Stimulated activated CD8-positive, alpha-beta memory T cell treated with anti-CD3 and anti-CD28 coated beads, Interleukin-7, amount 100 ng/mL, for 24 hours (primary cell): ENCODE data around the gene CDH10.

Experiments used
- DNase-seq: peaks from one replicate; pipeline ENCODE4 v3.0.0-alpha.2; 2020; ENCODE audit warnings: low read depth

CDH10 gene

DNA sequence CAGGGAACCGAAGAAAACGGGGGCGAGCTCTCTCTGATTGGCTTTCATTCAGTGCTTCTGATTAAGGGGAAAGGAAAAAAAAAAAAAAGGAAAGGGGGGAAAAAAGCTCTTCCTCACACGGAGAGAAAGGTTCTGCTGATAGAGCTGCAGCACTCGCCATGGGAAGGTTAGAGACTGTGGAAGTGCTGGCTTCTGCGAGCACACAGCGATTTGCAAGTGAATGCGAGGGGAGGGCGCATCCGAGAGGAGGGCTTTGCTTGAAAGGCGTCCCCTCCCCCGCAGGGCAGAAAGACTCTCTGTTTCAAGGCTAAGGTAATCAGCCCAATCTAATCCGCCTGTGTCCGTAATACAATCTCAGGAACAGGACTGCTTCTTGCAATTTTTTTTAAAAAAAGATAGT is at the start of gene CDH10:
Gene CDH10, minus strand, starts transcription at position 218 of the 400 bp plus-strand sequence. CDS start 51,488 bp downstream, outside the sequence.
- DNase-seq, result no peak

DNA sequence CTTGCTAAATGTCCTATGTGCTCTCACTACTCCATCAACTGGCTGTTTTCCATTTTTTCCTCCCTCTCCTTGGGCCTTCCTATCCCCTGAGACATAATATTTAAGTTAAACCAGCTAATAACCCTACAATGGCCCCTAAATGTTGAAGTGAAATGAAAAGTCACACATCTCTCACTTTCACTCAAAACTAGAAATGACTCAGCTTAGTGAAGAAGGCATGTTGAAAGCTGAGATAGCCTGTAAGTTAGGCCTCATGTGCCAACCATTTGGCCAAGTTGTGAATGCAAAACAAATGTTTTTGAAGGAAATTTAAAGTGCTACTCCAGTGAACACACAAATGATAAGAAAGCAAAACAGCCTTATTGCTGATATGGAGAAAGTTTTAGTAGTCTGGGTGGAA is 48.8 kb upstream of the CDH10 start:
- DNase-seq, result no peak

DNA sequence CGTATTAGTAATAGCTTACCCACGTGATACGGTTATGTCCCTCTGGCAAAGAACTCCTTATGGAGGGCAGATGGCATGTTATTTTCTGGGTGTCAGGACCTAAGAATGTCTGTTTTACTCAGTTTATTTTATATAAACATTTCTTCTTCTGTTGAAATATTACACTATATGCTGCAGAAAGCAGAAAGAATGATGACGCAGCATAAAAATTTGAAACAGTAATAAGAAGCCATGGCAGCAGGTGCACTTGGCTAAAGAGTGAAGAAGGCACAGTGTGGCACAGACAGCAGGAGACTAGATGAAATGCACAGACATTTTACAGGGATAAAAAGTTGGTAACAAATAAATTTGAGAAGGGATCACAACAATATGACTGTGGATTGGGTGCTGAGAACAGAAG is 46.3 kb upstream of the CDH10 start:
- DNase-seq, result no peak

DNA sequence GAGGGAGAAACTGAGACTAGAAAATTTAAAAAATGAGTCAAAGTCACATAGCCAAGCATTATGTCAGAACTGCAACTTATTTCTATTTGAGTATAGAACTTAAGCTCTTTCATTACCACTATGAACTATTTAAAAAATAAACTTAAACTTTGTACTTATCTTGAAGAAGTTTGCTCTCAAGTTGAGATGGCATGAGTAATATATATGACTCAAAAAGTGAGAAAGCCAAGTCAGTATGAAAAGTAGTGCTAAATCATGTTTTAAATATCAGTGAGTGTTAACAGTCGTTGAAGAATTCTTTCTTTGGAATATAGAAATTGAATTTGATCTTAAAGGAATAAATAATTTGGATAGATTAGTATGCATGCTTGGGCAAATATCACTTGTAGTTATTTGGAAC is 36.3 kb upstream of the CDH10 start:
- DNase-seq, result no peak

DNA sequence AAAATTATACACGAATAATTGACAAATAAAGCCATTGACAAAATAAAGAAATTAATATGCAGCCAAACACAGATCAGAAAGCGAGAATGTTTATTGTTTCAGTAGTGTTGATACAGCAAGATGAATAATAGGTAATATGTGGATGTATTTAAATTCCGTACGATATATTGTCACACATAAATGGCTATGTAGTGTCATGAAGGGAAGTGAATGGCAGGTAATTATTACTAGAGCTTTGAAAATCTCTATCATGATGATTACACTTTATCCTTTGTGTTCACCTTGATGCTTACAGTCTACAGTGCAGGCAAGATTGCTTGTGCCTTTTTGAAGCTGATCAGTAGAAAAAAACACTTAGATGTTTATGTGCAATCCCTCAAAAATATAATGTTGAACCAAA is 23.3 kb upstream of the CDH10 start:
- DNase-seq, result no peak

DNA sequence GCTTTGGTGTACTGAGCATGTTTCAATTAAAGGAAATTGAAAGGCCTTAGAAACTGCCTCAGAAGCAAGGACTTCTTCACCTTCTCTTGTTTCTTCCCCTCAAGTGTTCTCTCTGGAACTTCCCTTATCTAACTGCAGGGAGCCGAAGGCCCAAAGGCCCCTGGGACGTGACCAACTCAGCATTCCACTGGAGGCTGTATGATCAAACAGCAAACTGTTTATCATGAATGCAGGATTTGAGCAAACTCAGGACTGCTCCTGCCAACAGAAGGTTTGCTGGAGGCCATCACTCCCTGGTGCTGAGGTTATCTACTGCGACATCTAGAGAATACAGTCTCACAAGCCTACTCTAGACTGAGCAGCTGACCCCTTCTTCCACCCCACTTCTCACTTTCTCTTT is 4.8 kb upstream of the CDH10 start:
- DNase-seq, result no peak

DNA sequence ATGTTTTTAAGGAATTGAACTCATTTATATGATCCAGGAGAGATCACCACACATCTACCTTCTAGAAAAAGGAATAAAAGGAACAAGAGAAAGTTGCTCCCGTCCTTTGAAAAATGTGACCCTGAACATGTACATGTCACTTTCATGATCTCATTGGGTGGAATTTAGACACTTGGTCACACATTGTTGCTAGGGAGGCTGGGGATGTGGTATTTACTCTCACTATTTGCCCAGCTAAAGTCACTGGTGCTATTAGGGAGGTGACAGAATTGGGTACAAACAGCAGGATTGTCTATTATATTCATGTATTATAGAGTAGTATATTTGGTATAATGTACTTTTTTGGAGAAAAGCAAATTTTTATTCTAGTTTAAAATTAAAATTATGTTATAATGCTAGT is 2.1 kb upstream of the CDH10 start:
- DNase-seq, result no peak

DNA sequence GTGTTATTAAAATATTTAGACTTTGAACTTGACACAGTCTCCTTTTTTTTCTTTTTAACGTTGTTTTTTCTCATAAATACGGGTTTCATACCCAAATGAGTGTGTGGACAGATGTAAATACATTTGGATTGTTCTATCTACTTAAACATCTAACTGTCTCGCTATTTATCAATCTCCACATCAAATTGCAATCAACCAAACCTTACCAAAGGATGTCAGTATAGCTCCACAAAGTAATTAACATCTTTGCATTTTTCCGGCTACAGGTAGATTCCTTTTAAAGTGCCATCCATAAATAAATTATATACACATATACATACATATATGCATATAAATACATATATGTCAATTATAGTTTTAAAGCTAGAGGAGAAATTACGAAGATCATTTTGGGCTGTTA is 705 bp upstream of the CDH10 start:
- no peak for DNase-seq

DNA sequence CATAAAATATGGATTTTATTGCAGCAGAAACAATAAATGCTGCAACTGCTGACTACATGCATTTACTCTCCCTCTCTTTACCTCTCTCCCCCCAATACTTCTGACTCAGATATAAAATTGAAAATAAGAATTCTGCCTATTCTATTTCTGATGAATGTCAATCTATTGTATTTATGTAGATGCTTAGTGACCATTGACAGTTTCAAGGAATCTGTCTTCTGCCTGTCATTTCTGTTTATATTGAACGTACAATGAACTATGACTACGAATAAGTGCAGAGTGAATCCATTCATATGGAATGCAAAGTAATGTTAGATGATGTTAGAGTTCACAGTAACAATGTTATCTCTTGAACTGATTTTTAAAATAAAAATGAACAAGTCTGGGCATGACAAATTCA is 898 bp downstream of the CDH10 start:
- no peak for DNase-seq

DNA sequence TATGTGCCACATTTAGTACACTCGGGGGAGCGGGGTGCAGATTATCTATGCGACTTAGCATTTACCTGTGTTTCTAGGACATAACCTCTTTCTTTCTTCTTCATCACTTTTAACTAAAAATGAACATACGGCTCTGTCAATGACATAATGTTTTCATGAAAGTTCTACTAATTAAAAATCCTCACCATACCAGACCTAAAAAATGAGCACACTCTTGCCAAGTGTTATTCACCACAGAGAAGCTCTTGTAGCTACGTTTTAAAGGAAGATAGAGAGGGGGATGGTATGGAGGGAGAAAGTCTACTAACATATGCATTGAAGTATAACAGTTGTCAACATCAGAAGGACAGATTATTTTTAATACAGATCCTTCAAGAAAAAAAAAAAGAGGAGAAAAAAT is 1.6 kb downstream of the CDH10 start:
- no peak for DNase-seq

DNA sequence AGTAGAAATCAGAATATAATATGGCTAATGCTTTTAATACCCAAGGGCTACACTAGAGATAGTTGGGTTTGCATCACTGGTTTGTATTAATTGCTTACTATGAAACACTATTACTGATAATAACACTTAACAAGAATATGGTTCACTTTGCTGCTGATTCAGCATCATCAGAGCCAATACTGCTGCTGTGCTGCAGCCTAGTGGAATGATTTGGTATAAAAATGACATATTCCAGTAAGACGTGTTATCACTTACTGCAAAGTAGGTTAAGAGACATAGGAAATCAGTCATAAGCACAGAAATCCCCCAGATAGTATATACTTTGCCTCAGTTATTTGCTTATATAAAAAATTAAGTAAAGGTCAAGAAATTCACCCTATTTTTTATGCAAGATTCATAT is 2.8 kb downstream of the CDH10 start:
- DNase-seq, result no peak

DNA sequence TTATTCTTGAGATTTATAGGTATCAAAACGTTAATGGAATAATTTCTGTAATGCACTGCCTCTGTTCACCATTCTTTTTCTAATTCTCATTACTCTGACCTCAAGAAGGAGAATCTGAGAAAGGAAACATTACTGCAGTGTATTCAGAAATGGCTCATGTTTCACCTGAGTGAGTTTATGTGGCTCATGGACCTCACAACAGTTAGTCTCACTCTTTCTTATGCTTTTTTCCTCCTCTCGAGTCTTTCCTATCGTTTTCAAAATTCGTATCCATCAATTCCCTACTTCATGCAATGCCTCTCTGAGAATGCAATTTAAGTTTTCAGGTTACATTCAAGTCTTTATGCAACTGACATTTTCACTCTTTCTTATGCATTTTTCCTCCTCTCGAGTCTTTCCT is 9.6 kb downstream of the CDH10 start:
- DNase-seq, result no peak

DNA sequence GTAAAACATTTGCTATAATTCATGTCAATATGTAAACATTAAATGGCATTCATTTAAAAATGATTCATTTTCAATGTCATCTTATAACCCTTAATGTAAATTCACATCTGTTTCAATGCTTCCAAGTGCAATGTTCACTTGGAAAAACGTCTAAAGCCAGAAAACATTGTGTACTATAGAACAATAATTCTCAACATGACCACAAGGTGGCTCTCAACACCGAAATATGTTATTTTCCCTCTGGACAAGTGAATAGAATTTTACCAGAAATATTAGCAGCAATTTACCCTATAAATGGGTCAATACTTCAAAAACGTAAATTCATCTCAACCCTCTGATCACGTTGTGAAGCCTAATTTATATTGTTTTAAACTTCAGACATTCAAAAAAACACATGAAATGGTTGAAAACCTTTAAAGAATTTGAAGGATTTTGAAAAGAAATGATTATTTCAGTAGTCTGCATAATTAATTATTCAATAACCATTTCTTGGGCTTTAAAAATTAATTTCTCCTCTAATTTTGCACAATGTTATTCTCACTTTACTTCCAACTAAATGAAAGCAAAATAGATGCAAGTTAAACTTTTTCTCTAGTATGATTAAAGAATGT is 11.0 kb downstream of the CDH10 start:
- no peak for DNase-seq

DNA sequence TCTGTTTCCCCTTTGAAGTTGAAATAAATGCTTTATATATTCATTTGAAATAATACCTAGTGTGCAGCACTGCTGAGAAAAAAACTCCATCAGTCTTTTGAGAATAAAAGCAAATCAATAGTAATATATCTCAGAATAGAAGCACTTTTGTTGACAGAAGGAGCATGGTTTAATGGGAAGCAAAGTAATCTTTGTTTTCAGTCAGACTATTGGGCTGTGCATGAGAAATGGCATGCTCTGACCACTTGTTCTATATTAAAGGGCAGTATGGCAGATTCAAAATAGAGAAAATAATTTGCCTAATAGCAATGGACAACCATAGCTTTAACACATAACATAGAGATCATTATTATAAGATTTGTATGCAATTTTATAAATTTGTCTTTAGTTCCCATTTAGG is 12.4 kb downstream of the CDH10 start:
- DNase-seq, result no peak

DNA sequence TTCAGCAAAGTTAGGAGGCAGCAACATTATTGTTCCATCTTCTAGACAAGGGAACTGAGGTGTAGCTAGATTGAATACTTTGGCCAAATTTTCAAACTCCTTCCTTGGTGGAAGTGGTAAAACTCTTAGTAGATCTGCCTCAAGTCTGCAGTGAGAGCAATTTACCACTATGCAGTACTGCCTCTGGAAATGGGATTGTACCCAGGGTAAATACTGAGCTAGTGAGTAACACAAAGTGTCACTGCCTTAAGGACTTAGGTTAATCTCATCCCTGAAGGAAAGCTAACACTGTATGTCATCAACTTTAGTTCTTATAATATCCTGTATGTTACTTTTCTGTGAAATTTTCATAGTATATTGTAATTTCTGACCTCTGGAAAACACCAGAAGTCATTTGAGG is 13.9 kb downstream of the CDH10 start:
- DNase-seq, result no peak

DNA sequence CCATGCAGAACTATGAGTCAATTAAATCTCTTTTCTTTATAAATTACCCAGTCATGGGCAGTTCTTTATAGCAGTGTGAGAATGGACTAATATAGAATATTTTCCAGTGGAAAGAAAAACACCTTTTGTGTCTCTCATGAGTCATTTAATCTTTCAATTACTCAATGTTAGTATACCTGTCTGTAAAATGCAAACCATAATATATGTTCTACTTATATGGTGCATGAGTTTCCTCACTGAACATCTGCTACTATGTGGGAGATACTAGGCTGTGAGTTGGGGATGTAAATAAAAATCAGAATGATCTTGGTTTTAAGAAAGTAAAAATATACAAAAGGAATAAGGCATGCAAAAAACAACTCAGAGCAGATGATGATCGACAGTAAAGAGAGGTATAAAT is 15.0 kb downstream of the CDH10 start:
- DNase-seq, result no peak

DNA sequence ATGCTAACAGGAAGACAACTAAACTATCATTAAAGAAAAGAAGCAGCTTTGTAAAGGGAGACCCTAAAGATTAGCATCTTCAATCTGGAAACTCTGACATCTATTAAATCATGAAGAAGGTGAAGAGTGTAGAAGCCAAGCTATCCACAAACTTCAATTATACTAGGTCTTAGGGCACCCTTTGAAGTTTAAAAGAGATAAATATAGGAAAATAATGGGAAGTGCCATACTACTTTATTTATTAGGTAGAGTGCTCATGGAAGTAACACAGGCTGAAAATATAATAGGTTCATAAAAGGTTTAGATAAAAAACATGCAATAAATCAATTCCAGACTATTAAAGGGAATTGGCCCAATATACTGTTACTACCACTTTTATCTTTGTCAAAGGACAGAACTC is 19.9 kb downstream of the CDH10 start:
- no peak for DNase-seq

DNA sequence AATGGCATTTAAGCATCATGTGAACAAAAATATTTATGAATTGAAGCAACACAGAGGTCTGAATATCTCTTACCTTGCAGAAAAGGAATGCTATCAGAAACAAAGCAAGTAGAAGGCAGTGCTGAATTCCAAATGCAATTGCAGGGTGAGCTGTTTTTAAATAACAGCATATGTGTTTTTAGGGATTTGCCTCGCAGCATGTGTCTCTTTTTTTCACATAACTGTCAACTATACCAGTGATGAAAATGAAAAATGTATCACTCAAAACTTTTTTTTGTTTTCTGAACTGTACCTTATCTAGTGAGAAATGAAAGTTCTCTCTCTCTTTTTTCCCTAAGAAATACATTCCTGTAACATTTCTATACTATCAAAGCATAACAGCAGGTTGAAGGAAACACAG is 21.2 kb downstream of the CDH10 start:
- no peak for DNase-seq

DNA sequence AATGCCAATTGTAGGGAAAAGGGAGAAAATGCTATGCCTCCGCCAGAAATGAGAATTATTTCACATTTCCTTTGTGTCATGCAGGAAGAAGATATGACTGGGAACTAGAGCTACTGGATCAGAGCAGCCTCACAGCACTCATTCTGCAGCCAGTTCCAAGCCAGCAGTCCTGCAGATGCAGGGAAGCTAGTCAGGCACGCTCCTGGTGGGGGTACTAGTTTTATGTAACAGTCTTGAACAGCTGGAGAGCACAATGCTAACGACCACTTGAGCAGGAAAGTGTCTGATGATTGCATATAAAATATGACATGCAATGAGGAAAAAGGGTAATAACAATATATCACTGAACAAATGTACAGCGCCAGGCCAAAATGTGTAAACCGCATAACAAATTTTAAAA is 21.7 kb downstream of the CDH10 start:
- DNase-seq, result no peak

DNA sequence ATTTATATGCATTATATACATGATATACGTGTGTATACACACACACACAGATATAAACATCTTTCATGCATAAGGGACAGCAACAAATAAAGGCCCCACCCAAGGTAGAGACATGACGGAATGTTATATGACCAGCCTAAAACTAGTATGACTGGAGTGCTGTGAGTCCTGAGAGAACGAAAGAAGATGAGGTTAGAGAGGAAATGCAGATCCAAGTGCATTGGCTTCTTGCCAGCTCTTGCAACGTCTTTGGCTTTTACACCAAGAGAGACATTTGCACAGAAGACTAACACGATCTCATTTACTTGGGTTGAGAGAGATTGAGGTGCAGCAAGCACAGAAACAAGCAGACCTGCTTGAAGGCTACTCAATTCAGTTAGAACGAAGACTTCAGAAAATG is 23.0 kb downstream of the CDH10 start:
- DNase-seq, result no peak

DNA sequence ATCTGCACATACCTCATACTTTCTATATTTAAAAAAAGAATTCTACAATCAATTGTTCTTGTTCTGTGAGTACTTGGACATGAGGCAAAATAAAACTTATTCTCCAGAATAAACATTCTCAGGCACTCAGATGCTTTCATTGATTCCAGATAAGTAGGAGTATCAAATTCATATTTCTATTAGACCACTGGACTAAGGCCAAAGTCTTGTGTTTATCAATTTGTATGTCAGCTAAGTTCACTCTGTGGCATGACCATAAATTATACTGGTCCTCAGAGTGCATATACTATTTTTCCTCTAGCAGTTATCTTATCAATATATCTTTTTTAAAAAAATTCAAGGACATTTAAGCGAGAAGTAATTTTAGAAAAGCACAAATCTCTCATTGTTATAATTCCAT is 28.2 kb downstream of the CDH10 start:
- no peak for DNase-seq

DNA sequence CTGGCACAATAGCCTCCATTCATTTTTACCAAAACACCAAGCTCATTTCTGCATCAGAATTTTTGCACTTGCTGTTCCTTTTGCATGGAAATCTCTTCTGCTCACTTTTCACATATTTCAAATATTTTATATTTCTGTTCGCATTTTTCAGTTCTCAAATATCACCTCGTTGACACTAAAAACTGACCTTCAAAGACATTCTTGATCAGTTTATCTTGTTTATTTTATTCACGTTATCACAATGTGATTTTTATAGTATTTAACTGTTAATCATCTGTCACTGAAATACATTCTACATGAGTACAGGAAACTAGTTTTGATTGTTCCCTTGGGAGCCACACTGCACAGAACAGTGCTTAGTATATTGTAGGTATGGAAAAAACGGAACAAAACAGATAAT is 29.6 kb downstream of the CDH10 start:
- DNase-seq, result no peak

DNA sequence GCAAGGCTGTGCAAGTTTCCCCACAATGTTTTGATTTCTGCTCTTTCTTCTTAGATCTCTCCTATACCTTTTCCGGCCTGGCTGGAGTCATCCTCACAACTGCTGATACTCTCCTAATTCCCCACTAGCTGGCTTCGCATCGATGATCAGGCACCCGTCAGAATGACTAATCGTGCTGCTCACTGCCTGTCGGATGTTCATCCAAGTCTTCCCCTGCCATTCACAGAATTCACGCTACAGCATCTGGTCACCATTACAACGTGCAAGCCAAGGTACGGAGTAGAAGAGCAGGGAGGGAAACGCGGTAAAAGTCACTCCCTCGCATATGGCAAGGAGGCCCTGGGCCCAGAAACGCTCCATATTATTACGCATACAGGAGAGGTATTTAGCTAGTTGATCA is 35.1 kb downstream of the CDH10 start:
- DNase-seq, result no peak

DNA sequence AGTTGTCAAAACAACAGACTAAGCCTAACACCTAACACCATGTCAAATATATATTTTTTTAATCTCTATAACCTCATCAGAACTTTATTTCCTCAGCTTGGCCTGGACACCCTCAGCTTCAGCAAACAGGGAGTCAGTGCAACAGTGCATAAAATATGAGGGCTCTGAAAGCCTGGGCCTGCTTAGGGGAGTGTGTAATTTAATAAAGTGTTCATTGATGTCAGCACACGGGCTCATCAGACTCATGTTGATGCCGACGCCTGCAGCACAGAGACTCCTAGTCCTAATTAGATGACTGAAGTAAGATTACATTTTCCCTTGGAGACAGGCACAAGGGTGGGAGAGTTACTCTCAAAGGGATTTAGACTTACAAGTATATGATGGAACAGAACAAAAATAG is 37.8 kb downstream of the CDH10 start:
- DNase-seq, result no peak

DNA sequence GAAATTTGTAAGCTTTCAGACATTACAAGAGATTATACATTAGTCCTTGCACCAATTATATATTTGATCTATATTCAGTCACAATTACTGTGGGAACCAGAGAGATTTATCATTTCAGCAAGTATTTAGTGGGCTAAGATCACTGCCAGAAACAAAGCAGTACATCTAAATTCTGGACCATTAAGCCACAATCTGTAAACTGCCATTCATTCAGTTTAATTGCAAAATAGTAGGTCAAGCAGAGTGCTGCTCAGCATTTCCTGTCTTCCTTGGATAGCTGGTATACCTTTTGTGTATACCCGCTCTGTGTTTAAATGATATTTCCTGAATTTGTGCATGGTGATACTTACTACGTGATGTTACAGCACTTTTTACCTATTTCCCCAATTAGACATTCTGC is 42.6 kb downstream of the CDH10 start:
- DNase-seq, result no peak
